CD4-positive, CD25-positive, alpha-beta regulatory T cell (primary cell): ENCODE measurements around the gene SOX5. TPM values are rescaled to one million over a fixed set of nuclear protein-coding genes. Genes with fewer than 3 reads are reported as not detected.

Experiments
- ATAC-seq, 2 donors: fragments of 150-1000 bp; cut with Tn5 transposase; one replicate each; pipeline ENCODE4 v1.10.0; 2021; ENCODE audit warnings: low read depth in 2 of 2, moderate number of reproducible peaks in 2 of 2, moderate library complexity in 1 of 2
- DNase-seq, 3 donors: peaks; one replicate each; pipeline versions ENCODE4 v3.0.0 to v3.0.0-alpha.2; 2012 to 2022; ENCODE audit warnings: mixed read lengths in 1 of 3
- H3K27ac ChIP-seq: one replicate; pipeline ENCODE4 v1.7.0; 2013; ENCODE audit warnings: mild to moderate bottlenecking, low read length; ENCODE audit not compliant: insufficient read depth, poor library complexity, severe bottlenecking
- H3K27me3 ChIP-seq: one replicate; pipeline ENCODE4 v1.7.0; 2013; ENCODE audit warnings: low read length; ENCODE audit not compliant: control insufficient read depth, insufficient read depth
- H3K36me3 ChIP-seq: one replicate; pipeline ENCODE4 v1.7.0; 2013; ENCODE audit warnings: mild to moderate bottlenecking, low read length, moderate library complexity; ENCODE audit not compliant: control insufficient read depth, insufficient read depth
- H3K4me1 ChIP-seq: 2 replicates; pipeline ENCODE4 v1.7.0; 2013; ENCODE audit warnings: mild to moderate bottlenecking, low read length; ENCODE audit not compliant: insufficient read depth, control insufficient read depth, poor library complexity, severe bottlenecking
- H3K4me3 ChIP-seq: one replicate; pipeline ENCODE4 v1.7.0; 2013; ENCODE audit warnings: low read depth, mild to moderate bottlenecking, low read length, moderate library complexity
- H3K9me3 ChIP-seq, 2 experiments: 1 replicate in 1 of 2; 2 replicates in 1 of 2; pipeline ENCODE4 v1.7.0; 2013; ENCODE audit warnings: low read length in 2 of 2, mild to moderate bottlenecking in 1 of 2, moderate library complexity in 1 of 2; ENCODE audit not compliant: control insufficient read depth in 2 of 2
- H3K27ac Mint-ChIP-seq, 3 donors: one replicate each; pipeline ENCODE4 v1.8.0; 2020 to 2022; ENCODE audit warnings: mild to moderate bottlenecking in 3 of 3, mixed read lengths in 3 of 3, moderate library complexity in 2 of 3
- H3K27me3 Mint-ChIP-seq: one replicate; pipeline ENCODE4 v1.8.0; 2022; ENCODE audit warnings: mild to moderate bottlenecking, mixed read lengths
- H3K36me3 Mint-ChIP-seq: one replicate; pipeline ENCODE4 v1.8.0; 2020; ENCODE audit warnings: mixed read lengths
- H3K4me1 Mint-ChIP-seq, 4 donors: one replicate each; pipeline ENCODE4 v1.8.0; 2020 to 2022; ENCODE audit warnings: mixed read lengths in 4 of 4, mild to moderate bottlenecking in 1 of 4
- H3K4me3 Mint-ChIP-seq, 4 donors: one replicate each; pipeline ENCODE4 v1.8.0; 2020 to 2022; ENCODE audit warnings: mild to moderate bottlenecking in 4 of 4, mixed read lengths in 4 of 4, moderate library complexity in 3 of 4
- H3K9me3 Mint-ChIP-seq, 7 donors: one replicate each; pipeline ENCODE4 v1.8.0; 2020 to 2022; ENCODE audit warnings: mixed read lengths in 7 of 7, mild to moderate bottlenecking in 3 of 7, moderate library complexity in 2 of 7
- polyA plus RNA-seq, 4 donors: library from polyadenylated mRNA; unstranded; fragments of 300-500 nt; fragmentation: Illumina TruSeq; gene quantifications; one replicate each; pipeline ENCODE4 v1.2.3, GENCODE V29; 2021
- total RNA-seq: library from RNA; stranded (reverse); gene quantifications from one replicate; pipeline ENCODE4 v1.2.3, GENCODE V29; 2022

SOX5 gene
- total and polyA plus RNA-seq, 5 donors from 2014 or later, result not detected

GRCh38 chr12:23628806-23629205 is 320.7 kb downstream of the SOX5 start:
- no peaks in the 10 kb centered on the region for H3K27me3 Mint-ChIP-seq
- no peak for ATAC-seq

GRCh38 chr12:23626791-23627190 is 322.7 kb downstream of the SOX5 start:
- H3K9me3 Mint-ChIP-seq, result peaks cover 0 to 3% (median 2%) of the 10 kb centered on the region in 7 donors
- DNase-seq (no peak), ATAC-seq (no peak)
- Histone ChIP-seq H3K4me1 (no peaks in the 10 kb centered on the region), H3K36me3 (no peaks in the 10 kb centered on the region), H3K27me3 (no peaks in the 10 kb centered on the region), H3K9me3 (no peaks in the 10 kb centered on the region), H3K4me3 (no peak overlapping the region), H3K27ac (no peak overlapping the region)
- no peaks in the 10 kb centered on the region for H3K36me3 Mint-ChIP-seq
- no peaks in the 10 kb centered on the region for H3K4me1 Mint-ChIP-seq
- H3K27me3 Mint-ChIP-seq, result no peaks in the 10 kb centered on the region
- H3K27ac Mint-ChIP-seq, result no peak overlapping the region
- no peak overlapping the region for H3K4me3 Mint-ChIP-seq

More at GRCh38 chr12:23628806-23629205, 320.7 kb downstream of the SOX5 start:
- no peak overlapping the region for H3K27ac ChIP-seq
- H3K4me1 ChIP-seq, result no peaks in the 10 kb centered on the region
- Mint-ChIP-seq H3K27ac (no peak overlapping the region), H3K36me3 (no peaks in the 10 kb centered on the region), H3K9me3 (peaks cover 0 to 4% (median 1%) of the 10 kb centered on the region in 7 donors), H3K4me1 (no peaks in the 10 kb centered on the region), H3K4me3 (no peak overlapping the region)
- H3K9me3 ChIP-seq, result no peaks in the 10 kb centered on the region
- DNase-seq, result no peak
- H3K4me3 ChIP-seq, result no peak overlapping the region
- H3K36me3 ChIP-seq, result no peaks in the 10 kb centered on the region
- H3K27me3 ChIP-seq, result no peaks in the 10 kb centered on the region

DNA sequence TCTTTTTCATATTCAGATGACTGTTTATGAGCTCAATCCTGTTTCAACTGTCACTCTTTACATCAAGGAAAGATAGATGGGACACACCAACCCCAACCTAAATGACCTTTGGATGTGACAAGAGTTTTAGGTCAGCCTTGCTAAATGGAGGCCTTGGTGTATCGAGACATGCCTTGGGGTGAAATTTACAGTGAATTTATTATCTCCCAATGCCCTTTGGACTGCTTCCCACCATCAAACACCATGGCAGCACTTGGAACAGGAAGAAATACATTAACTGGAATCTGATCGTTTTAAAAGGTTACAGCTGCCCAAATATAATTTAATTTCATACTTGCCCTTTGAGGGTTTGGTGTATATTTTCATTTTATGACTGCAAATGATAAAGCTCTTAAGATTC is 327.6 kb downstream of the SOX5 start:
- no peak overlapping the region for H3K27ac ChIP-seq
- DNase-seq (no peak), ATAC-seq (no peak)
- H3K36me3 ChIP-seq, result no peaks in the 10 kb centered on the region
- H3K27me3 ChIP-seq, result no peaks in the 10 kb centered on the region
- H3K4me1 ChIP-seq, result no peaks in the 10 kb centered on the region
- Mint-ChIP-seq H3K36me3 (no peaks in the 10 kb centered on the region), H3K27me3 (no peaks in the 10 kb centered on the region), H3K9me3 (peaks cover 0 to 7% (median 3%) of the 10 kb centered on the region in 7 donors), H3K4me1 (no peaks in the 10 kb centered on the region), H3K4me3 (no peak overlapping the region), H3K27ac (no peak overlapping the region)
- H3K9me3 ChIP-seq, result no peaks in the 10 kb centered on the region
- H3K4me3 ChIP-seq, result no peak overlapping the region

- no peak overlapping the region for H3K4me3 ChIP-seq
- ATAC-seq (no peak), DNase-seq (no peak)
- H3K9me3 Mint-ChIP-seq, result peaks cover 1 to 16% (median 4%) of the 10 kb centered on the region in 7 donors
- no peaks in the 10 kb centered on the region for H3K27me3 ChIP-seq
- H3K36me3 Mint-ChIP-seq, result no peaks in the 10 kb centered on the region
- H3K4me3 Mint-ChIP-seq, result no peak overlapping the region
- H3K4me1 ChIP-seq, result no peaks in the 10 kb centered on the region
- no peaks in the 10 kb centered on the region for H3K4me1 Mint-ChIP-seq
- no peaks in the 10 kb centered on the region for H3K27me3 Mint-ChIP-seq
- H3K27ac Mint-ChIP-seq, result no peak overlapping the region
- H3K27ac ChIP-seq, result no peak overlapping the region
- H3K36me3 ChIP-seq, result no peaks in the 10 kb centered on the region
- no peaks in the 10 kb centered on the region for H3K9me3 ChIP-seq
Observed at GRCh38 chr12:23618718-23619117, 330.8 kb downstream of the SOX5 start.

DNA sequence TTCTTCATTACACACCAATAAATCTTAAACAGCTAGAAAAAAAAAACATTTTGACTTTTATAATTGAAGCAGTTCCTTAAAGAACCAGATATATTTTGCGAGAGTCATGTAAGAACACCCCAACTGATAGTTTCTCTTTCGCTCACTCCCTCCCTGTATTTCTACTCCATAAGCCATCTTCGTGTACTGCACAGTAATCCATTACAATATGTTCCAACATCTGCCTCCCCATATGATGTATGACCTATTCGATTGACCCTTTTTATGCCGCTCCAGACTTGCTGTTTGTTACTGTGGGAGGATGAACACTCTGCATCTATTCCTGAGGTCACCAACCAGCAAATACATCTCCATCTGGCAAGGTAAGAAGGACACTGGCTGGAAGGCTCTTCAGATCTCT is 331.7 kb downstream of the SOX5 start:
- Histone ChIP-seq H3K4me1 (no peaks in the 10 kb centered on the region), H3K9me3 (no peaks in the 10 kb centered on the region)

GRCh38 chr12:23614280-23614679 is 335.2 kb downstream of the SOX5 start:
- no peaks in the 10 kb centered on the region for H3K36me3 ChIP-seq

More for the DNA sequence above, 331.7 kb downstream of the SOX5 start:
- no peaks in the 10 kb centered on the region for H3K27me3 Mint-ChIP-seq
- H3K27me3 ChIP-seq, result no peaks in the 10 kb centered on the region
- no peaks in the 10 kb centered on the region for H3K4me1 Mint-ChIP-seq
- H3K9me3 Mint-ChIP-seq, result peaks cover 3 to 18% (median 4%) of the 10 kb centered on the region in 7 donors
- no peaks in the 10 kb centered on the region for H3K36me3 Mint-ChIP-seq
- H3K4me3 ChIP-seq, result no peak overlapping the region
- DNase-seq (no peak), ATAC-seq (no peak)
- no peak overlapping the region for H3K27ac Mint-ChIP-seq
- H3K4me3 Mint-ChIP-seq, result no peak overlapping the region
- no peaks in the 10 kb centered on the region for H3K36me3 ChIP-seq
- H3K27ac ChIP-seq, result no peak overlapping the region

DNA sequence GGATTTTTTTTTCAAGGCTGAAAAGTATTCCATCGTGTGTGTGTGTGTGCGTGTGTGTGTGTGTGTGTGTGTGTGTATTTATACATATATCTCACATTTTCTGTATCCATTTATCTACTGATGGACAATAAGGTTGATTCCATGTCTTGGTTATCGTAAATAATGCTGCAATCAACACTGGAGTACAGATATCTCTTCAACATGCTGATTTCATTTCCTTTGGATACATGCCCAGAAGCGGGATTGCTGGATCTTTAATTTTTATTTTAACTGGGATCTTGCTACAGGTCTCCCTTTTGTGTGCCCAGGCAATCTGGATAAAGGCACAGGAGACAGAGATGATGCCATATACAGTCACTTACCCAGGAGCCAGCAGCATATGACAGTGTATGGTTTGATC is 338.1 kb downstream of the SOX5 start:
- Mint-ChIP-seq H3K4me3 (no peak overlapping the region), H3K36me3 (no peaks in the 10 kb centered on the region)
- no peak for ATAC-seq

More at GRCh38 chr12:23614280-23614679, 335.2 kb downstream of the SOX5 start:
- no peak overlapping the region for H3K27ac Mint-ChIP-seq
- no peaks in the 10 kb centered on the region for H3K27me3 Mint-ChIP-seq
- no peaks in the 10 kb centered on the region for H3K36me3 Mint-ChIP-seq
- ATAC-seq (no peak), DNase-seq (no peak)
- H3K9me3 ChIP-seq, result no peaks in the 10 kb centered on the region
- H3K27ac ChIP-seq, result no peak overlapping the region
- H3K4me3 Mint-ChIP-seq, result no peak overlapping the region
- no peaks in the 10 kb centered on the region for H3K4me1 ChIP-seq
- peaks cover 1 to 13% (median 5%) of the 10 kb centered on the region in 7 donors for H3K9me3 Mint-ChIP-seq
- H3K4me1 Mint-ChIP-seq, result no peaks in the 10 kb centered on the region
- no peak overlapping the region for H3K4me3 ChIP-seq
- no peaks in the 10 kb centered on the region for H3K27me3 ChIP-seq

DNA sequence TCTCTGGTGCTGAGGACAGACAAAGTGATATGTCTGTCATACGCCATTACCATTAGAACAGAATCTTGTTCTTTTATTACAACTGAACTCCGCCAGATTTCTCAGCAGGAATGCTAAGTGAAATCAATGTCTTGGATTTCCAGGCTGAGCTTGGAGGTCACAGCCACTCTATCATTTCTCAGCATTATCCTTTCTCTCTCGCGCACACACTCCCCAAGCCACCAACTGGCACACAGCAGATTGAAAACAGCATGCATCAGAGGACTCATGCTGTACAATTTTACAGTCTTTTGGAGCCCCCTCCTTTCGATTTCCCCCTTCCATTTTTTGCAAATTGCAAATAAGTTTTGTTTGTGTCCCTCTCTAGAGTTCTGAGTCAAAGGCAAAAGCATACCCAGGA is 348.6 kb downstream of the SOX5 start:
- H3K4me3 Mint-ChIP-seq, result no peak overlapping the region

More for the DNA sequence above, 338.1 kb downstream of the SOX5 start:
- no peak for DNase-seq
- no peak overlapping the region for H3K27ac ChIP-seq
- H3K4me1 ChIP-seq, result no peaks in the 10 kb centered on the region
- peaks cover 1 to 19% (median 8%) of the 10 kb centered on the region in 7 donors for H3K9me3 Mint-ChIP-seq
- no peaks in the 10 kb centered on the region for H3K27me3 ChIP-seq
- H3K4me1 Mint-ChIP-seq, result no peaks in the 10 kb centered on the region
- no peak overlapping the region for H3K27ac Mint-ChIP-seq
- no peaks in the 10 kb centered on the region for H3K36me3 ChIP-seq
- no peaks in the 10 kb centered on the region for H3K9me3 ChIP-seq
- H3K27me3 Mint-ChIP-seq, result no peaks in the 10 kb centered on the region
- no peak overlapping the region for H3K4me3 ChIP-seq

More for the DNA sequence above, 348.6 kb downstream of the SOX5 start:
- Mint-ChIP-seq H3K36me3 (no peaks in the 10 kb centered on the region), H3K4me1 (no peaks in the 10 kb centered on the region), H3K9me3 (peaks cover 0 to 17% (median 4%) of the 10 kb centered on the region in 7 donors), H3K27ac (no peak overlapping the region), H3K27me3 (no peaks in the 10 kb centered on the region)
- ATAC-seq, result no peak
- DNase-seq, result no peak
- Histone ChIP-seq H3K27ac (no peak overlapping the region), H3K9me3 (peaks cover 6 to 12% of the 10 kb centered on the region in 2 experiments), H3K27me3 (no peaks in the 10 kb centered on the region), H3K4me3 (no peak overlapping the region), H3K36me3 (no peaks in the 10 kb centered on the region), H3K4me1 (no peaks in the 10 kb centered on the region)
